SK-N-MC (cell line): ENCODE measurements around the gene LHX8.

ENCODE experiments used
- DNase-seq: peaks from one replicate; pipeline ENCODE4 v3.0.0-alpha.2; 2011; ENCODE audit warnings: low read depth, low spot score
- H3K27ac ChIP-seq: fragments of 200-600 bp; sonication (generic); 2 replicates; pipeline ENCODE4 v1.5.1; 2016; ENCODE audit warnings: mixed run types
- H3K36me3 ChIP-seq: fragments of 200-600 bp; sonication (generic); 2 replicates; pipeline ENCODE4 v1.6.1; 2017; ENCODE audit warnings: antibody characterized with exemption, low read length, mixed read lengths; ENCODE audit not compliant: insufficient read depth
- H3K4me3 ChIP-seq: fragments of 200-600 bp; sonication (generic); 2 replicates; pipeline ENCODE4 v1.5.1; 2016
- H3K9ac ChIP-seq: fragments of 200-600 bp; sonication (generic); 2 replicates; pipeline ENCODE4 v1.8.0; 2017; ENCODE audit warnings: mixed run types, mixed read lengths; ENCODE audit not compliant: insufficient read length
- H3K9me3 ChIP-seq: fragments of 200-600 bp; sonication (generic); 2 replicates; pipeline ENCODE4 v1.6.1; 2017; ENCODE audit warnings: low read depth, mild to moderate bottlenecking, antibody characterized with exemption, low read length, moderate library complexity, mixed read lengths
- EZH2 ChIP-seq: fragments of 200-600 bp; sonication (generic); IDR thresholded peaks from one replicate; pipeline ENCODE4 v1.6.1; 2017; ENCODE audit warnings: antibody characterized with exemption
- FOXP2 ChIP-seq: optimal IDR thresholded peaks from 2 replicates; pipeline ENCODE3; 2011; ENCODE audit warnings: mild to moderate bottlenecking, moderate library complexity; ENCODE audit not compliant: insufficient read depth; ENCODE audit errors: extremely low read length, control extremely low read depth
- POLR2AphosphoS5 ChIP-seq: IDR thresholded peaks from 2 replicates; pipeline ENCODE4 v1.6.1; 2012; ENCODE audit warnings: mild to moderate bottlenecking, low read depth, low read length, borderline replicate concordance

LHX8 gene

DNA sequence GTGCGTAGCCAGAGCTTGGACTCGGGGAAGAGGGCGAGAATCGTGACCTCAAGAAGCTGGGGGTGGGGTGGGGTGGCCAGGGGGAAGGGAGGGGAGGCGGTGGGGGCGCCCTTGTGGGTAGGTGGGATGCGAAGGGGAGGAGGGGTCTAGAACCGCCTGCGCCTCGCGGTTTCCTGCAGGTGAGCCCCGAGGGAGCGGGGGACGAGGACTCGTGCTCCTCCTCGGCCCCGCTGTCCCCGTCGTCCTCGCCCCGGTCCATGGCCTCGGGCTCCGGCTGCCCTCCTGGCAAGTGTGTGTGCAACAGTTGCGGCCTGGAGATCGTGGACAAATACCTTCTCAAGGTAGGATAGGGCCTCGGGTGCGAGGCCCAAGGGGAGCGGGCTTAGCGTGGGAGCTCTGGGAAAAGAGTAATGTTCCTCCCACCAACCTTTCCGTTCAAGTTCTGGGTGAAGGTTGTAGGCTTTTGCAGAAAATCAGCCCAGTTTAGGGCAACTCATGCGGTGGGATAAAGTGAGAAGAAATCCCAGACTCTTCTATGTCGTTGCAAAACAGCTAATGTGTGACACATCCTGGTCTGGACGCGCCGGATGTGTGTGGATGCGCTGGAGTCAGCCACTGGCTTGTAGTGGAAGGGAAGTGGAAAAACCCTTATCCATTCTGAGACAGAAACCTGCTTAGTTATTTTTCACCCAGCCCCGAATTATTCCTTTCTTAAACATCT, 2.9 kb downstream of the LHX8 start:
- H3K9ac ChIP-seq = no peak overlapping the region
- H3K36me3 ChIP-seq = no peaks in the 10 kb centered on the region
- no peak overlapping the region for H3K4me3 ChIP-seq
- TF ChIP-seq POLR2AphosphoS5 (no peak), EZH2 (no peak), FOXP2 (no peak)
- no peak for DNase-seq
- H3K9me3 ChIP-seq = no peaks in the 10 kb centered on the region
- no peak overlapping the region for H3K27ac ChIP-seq

GRCh38 chr1:75152092-75152491, 17.9 kb downstream of the LHX8 start:
- no peak for DNase-seq
- Histone ChIP-seq H3K9me3 (no peaks in the 10 kb centered on the region), H3K9ac (no peak overlapping the region), H3K4me3 (no peak overlapping the region), H3K27ac (no peak overlapping the region), H3K36me3 (no peaks in the 10 kb centered on the region)
- TF ChIP-seq FOXP2 (no peak), POLR2AphosphoS5 (no peak), EZH2 (no peak)

DNA sequence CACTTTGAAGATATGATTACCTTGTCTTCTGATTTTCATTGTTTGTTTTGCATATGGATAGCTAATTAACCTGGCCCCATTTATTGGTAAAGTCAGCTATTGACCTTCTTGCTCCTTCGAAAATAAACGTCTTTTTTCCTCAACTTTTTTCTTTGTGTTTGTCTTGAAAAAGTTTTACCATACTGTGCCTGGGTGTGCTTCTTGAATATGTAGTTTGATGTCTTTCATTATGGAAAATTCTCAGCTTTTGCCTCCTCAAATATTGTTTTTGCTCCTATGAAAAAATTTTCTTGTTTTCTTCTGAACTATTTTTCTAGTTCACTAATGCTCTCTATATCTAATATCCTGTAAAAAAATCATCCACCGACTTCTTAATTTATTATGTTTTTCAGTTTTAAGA, 25.0 kb downstream of the LHX8 start:
- TF ChIP-seq FOXP2 (no peak), EZH2 (no peak), POLR2AphosphoS5 (no peak)
- H3K4me3 ChIP-seq = no peak overlapping the region
- no peaks in the 10 kb centered on the region for H3K36me3 ChIP-seq
- H3K9ac ChIP-seq = no peak overlapping the region
- no peaks in the 10 kb centered on the region for H3K9me3 ChIP-seq
- no peak for DNase-seq
- H3K27ac ChIP-seq = no peak overlapping the region

- TF ChIP-seq POLR2AphosphoS5 (no peak), FOXP2 (no peak), EZH2 (no peak)
- no peak overlapping the region for H3K27ac ChIP-seq
- no peak overlapping the region for H3K4me3 ChIP-seq
- no peaks in the 10 kb centered on the region for H3K36me3 ChIP-seq
- no peak overlapping the region for H3K9ac ChIP-seq
- no peak for DNase-seq
- H3K9me3 ChIP-seq = no peaks in the 10 kb centered on the region
These were observed 31.1 kb downstream of the LHX8 start for GRCh38 chr1:75165264-75165663.

GRCh38 chr1:75166821-75167220, 32.6 kb downstream of the LHX8 start:
- no peak for DNase-seq
- H3K27ac ChIP-seq = no peak overlapping the region
- no peaks in the 10 kb centered on the region for H3K36me3 ChIP-seq
- no peaks in the 10 kb centered on the region for H3K9me3 ChIP-seq
- H3K9ac ChIP-seq = no peak overlapping the region
- no peak overlapping the region for H3K4me3 ChIP-seq
- TF ChIP-seq EZH2 (no peak), POLR2AphosphoS5 (no peak), FOXP2 (no peak)

DNA sequence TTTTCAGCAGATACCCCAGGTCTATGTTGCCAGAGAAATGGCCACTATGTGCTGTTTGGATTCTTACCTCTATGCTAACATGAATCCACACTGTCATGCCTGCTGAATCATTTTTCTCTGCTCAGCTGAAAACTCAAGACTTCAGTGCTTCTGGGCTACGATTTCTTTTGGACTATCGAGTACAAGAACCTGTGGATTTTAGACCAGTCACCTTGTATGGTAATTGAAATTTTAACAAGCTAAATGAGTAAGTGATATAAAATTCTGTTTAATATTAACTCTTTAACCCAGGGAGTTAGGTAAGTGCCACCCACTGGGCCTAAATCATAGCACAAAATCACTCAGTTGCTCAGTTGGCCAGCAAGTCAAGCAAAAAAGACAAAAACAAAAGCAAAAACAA, 35.8 kb downstream of the LHX8 start:
- no peak for DNase-seq
- Histone ChIP-seq H3K27ac (no peak overlapping the region), H3K36me3 (no peaks in the 10 kb centered on the region), H3K4me3 (no peak overlapping the region), H3K9me3 (no peaks in the 10 kb centered on the region), H3K9ac (no peak overlapping the region)
- TF ChIP-seq EZH2 = no peak
- no peak for TF ChIP-seq POLR2AphosphoS5
- TF ChIP-seq FOXP2 = no peak

DNA sequence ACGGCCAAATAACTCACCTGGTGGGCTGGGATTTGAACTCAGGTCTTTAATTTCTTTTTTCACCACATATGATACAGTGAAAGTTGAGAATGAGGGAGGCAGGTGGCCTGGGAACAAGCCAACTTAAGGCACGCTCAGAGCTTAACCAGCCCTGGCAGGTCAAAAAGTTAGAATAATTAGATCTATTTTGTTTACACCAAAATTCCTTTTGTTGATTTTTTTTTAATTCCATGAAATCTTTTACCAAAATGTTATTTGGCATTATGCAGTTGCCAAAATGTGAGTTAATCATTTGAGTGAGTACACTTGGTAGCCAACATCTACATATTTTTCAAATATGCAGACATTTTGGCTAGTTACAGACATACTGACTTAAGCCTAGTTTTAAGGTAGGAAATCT, 36.8 kb downstream of the LHX8 start:
- Histone ChIP-seq H3K9me3 (no peaks in the 10 kb centered on the region), H3K4me3 (no peak overlapping the region), H3K36me3 (no peaks in the 10 kb centered on the region), H3K9ac (no peak overlapping the region), H3K27ac (no peak overlapping the region)
- TF ChIP-seq FOXP2 = no peak
- TF ChIP-seq EZH2 = no peak
- TF ChIP-seq POLR2AphosphoS5 = no peak
- DNase-seq = no peak

GRCh38 chr1:75171876-75172275, 37.7 kb downstream of the LHX8 start:
- DNase-seq = no peak
- no peak for TF ChIP-seq FOXP2
- TF ChIP-seq EZH2 = no peak
- no peak for TF ChIP-seq POLR2AphosphoS5
- Histone ChIP-seq H3K9ac (no peak overlapping the region), H3K4me3 (no peak overlapping the region), H3K9me3 (no peaks in the 10 kb centered on the region), H3K36me3 (no peaks in the 10 kb centered on the region), H3K27ac (no peak overlapping the region)

DNA sequence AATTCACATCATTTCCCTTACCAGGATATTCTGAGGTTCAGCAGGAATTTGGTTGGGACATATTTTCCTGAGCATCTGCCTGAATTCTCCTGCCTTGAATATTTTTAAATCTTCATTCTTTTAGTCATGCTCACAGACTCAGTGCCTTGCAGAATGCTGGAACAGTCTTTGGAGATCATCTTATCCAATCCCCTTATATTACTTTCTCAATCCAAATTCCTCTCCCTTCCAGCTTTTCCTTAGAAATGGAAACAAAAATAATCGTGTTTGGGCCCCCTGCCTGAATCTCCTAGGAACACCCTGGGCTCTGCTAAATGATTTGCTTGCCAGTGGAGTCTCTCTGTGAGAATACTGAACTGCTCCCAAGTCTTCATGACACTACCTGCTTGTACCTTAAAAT, 38.4 kb downstream of the LHX8 start:
- no peak overlapping the region for H3K4me3 ChIP-seq

More for the DNA sequence above, 38.4 kb downstream of the LHX8 start:
- Histone ChIP-seq H3K36me3 (no peaks in the 10 kb centered on the region), H3K27ac (no peak overlapping the region), H3K9ac (no peak overlapping the region), H3K9me3 (no peaks in the 10 kb centered on the region)
- no peak for DNase-seq
- TF ChIP-seq EZH2 = no peak
